PC-3 (cell line): ENCODE results near the gene COL4A3. TPM values are rescaled to one million over a fixed set of nuclear protein-coding genes. Genes with fewer than 3 reads are reported as not detected.

Experiments used
- ATAC-seq: fragments of 200-7000 bp; cut with Tn5 transposase; 2 replicates; pipeline ENCODE4 v1.9.1; 2020; ENCODE audit warnings: mild to moderate bottlenecking, moderate library complexity
- BruUV-seq: library from RNA; stranded (reverse); fragments of 400-500 nt; replicated peaks from 2 replicates; lab custom pipeline; 2021; lab: Mats Ljungman, UMichigan
- CTCF ChIA-PET: fragments of 300-600 bp; sonication (Branson Sonifier 250); formaldehyde crosslinking; loops from one replicate; lab custom pipeline; 2022; ENCODE audit warnings: antibody characterized with exemption; lab: Charles Lee
- POLR2A ChIA-PET: fragments of 300-600 bp; sonication (Branson Sonifier 250); formaldehyde crosslinking; loops from one replicate; lab custom pipeline; 2022; ENCODE audit warnings: antibody characterized with exemption; ENCODE audit not compliant: unreplicated experiment; lab: Charles Lee
- DNase-seq: peaks from one replicate; pipeline ENCODE4 v3.0.0-alpha.2; 2015
- H2AFZ ChIP-seq: fragments of 300-600 bp; sonication (generic); 2 replicates; pipeline ENCODE4 v1.6.0; 2016; ENCODE audit warnings: antibody characterized with exemption, low read length
- H3F3A ChIP-seq: fragments of 300-600 bp; sonication (generic); one replicate; pipeline ENCODE4 v1.6.0; 2017; ENCODE audit warnings: antibody characterized with exemption, low read length, control low read depth, mild to moderate bottlenecking; ENCODE audit not compliant: unreplicated experiment
- H3K27ac ChIP-seq: fragments of 300-600 bp; sonication (generic); 2 replicates; pipeline ENCODE4 v1.5.1; 2016; ENCODE audit warnings: mild to moderate bottlenecking, low read length
- H3K27me3 ChIP-seq: fragments of 300-600 bp; sonication (generic); 2 replicates; pipeline ENCODE4 v1.6.1; 2016; ENCODE audit warnings: low read length, mixed read lengths
- H3K36me3 ChIP-seq: fragments of 300-600 bp; sonication (generic); 2 replicates; pipeline ENCODE4 v1.6.1; 2016; ENCODE audit warnings: low read depth, mixed run types, low read length, mixed read lengths
- H3K4me1 ChIP-seq: fragments of 300-600 bp; sonication (generic); 2 replicates; pipeline ENCODE4 v1.5.1; 2016; ENCODE audit warnings: low read length; ENCODE audit not compliant: insufficient read depth
- H3K4me2 ChIP-seq: fragments of 300-600 bp; sonication (generic); 2 replicates; pipeline ENCODE4 v1.6.0; 2016; ENCODE audit warnings: low read length
- H3K4me3 ChIP-seq: fragments of 300-600 bp; sonication (generic); 2 replicates; pipeline ENCODE4 v1.5.1; 2016; ENCODE audit warnings: mild to moderate bottlenecking, low read length, mixed read lengths
- H3K79me2 ChIP-seq: fragments of 300-600 bp; sonication (generic); 2 replicates; pipeline ENCODE4 v1.6.1; 2017; ENCODE audit warnings: low read length, mixed read lengths
- H3K9ac ChIP-seq: fragments of 300-600 bp; sonication (generic); 2 replicates; pipeline ENCODE4 v1.6.0; 2016; ENCODE audit warnings: mild to moderate bottlenecking, low read length
- H3K9me2 ChIP-seq: fragments of 300-600 bp; sonication (generic); replicated peaks from 2 replicates; pipeline ENCODE4 v1.6.1; 2016; ENCODE audit warnings: mixed run types, low read length, mixed read lengths
- H3K9me3 ChIP-seq: fragments of 300-600 bp; sonication (generic); 2 replicates; pipeline ENCODE4 v1.6.1; 2016; ENCODE audit warnings: low read length, mixed read lengths
- H4K20me1 ChIP-seq: fragments of 300-600 bp; sonication (generic); 2 replicates; pipeline ENCODE4 v1.6.1; 2016; ENCODE audit warnings: low read length, mixed read lengths
- EZH2 ChIP-seq: fragments of 300-600 bp; sonication (generic); IDR thresholded peaks from one replicate; pipeline ENCODE4 v1.6.1; 2017; ENCODE audit warnings: antibody characterized with exemption, mild to moderate bottlenecking, low read length; ENCODE audit not compliant: unreplicated experiment
- EZH2phosphoT487 ChIP-seq: fragments of 300-600 bp; sonication (generic); IDR thresholded peaks from 2 replicates; pipeline ENCODE4 v1.6.1; 2018; ENCODE audit warnings: mild to moderate bottlenecking, antibody characterized with exemption, low read length, borderline replicate concordance
- intact Hi-C: fragments of 100-400 bp; cut with micrococcal nuclease; formaldehyde crosslinking; loops from 2 replicates; pipeline ENCODE4 v1.9.0; 2023
- total RNA-seq: library from RNA; depleted of rRNA; stranded (reverse); fragments of >200 nt; gene quantifications from 2 replicates; pipeline ENCODE4 v1.2.3, GENCODE V29; 2014; rRNA removed
- TF ChIP-seq, protein P1 (sequence below): fragments of 300-600 bp; sonication (generic); conservative IDR thresholded peaks from 2 replicates; pipeline ENCODE4 v1.5.1; 2017; ENCODE audit warnings: antibody characterized with exemption, low read depth, mild to moderate bottlenecking, low read length

The COL4A3 gene
- total RNA-seq, 1 experiment from 2014 or later, result 0.73 TPM

DNA sequence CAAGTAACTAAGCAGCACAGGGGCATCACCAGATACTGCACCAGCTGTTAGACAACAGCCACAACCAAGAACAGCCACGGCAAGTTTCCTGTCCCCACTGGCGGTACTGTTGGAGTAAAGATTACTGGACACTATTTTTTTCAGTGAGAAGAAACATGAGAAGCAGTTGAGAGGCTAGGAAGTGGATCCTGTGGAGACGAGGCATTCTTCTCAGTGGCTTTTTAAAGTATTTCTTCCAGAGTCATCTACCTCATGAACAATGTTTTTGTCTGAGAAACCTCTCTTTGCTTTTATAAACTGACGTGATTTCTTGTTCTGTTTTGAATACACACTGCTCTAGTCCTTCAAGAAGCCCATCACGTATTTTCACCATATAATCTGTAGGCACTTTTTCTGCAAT lies 195.9 kb downstream of the COL4A3 start:
- no peak overlapping the region for H3K9ac ChIP-seq
- ChIA-PET CTCF (no interaction called here), POLR2A (no interaction called here)
- H3K9me2 ChIP-seq, result no peaks in the 10 kb centered on the region
- no peaks in the 10 kb centered on the region for H3K79me2 ChIP-seq
- no peaks in the 10 kb centered on the region for H3K4me1 ChIP-seq
- no peak for DNase-seq
- no peaks in the 10 kb centered on the region for H4K20me1 ChIP-seq
- H2AFZ ChIP-seq, result no peak overlapping the region
- no peak overlapping the region for H3K4me3 ChIP-seq
- H3K27ac ChIP-seq, result no peak overlapping the region
- BruUV-seq, result no TSS peak
- TF ChIP-seq EZH2phosphoT487, result no peak
- TF ChIP-seq, protein P1, sequence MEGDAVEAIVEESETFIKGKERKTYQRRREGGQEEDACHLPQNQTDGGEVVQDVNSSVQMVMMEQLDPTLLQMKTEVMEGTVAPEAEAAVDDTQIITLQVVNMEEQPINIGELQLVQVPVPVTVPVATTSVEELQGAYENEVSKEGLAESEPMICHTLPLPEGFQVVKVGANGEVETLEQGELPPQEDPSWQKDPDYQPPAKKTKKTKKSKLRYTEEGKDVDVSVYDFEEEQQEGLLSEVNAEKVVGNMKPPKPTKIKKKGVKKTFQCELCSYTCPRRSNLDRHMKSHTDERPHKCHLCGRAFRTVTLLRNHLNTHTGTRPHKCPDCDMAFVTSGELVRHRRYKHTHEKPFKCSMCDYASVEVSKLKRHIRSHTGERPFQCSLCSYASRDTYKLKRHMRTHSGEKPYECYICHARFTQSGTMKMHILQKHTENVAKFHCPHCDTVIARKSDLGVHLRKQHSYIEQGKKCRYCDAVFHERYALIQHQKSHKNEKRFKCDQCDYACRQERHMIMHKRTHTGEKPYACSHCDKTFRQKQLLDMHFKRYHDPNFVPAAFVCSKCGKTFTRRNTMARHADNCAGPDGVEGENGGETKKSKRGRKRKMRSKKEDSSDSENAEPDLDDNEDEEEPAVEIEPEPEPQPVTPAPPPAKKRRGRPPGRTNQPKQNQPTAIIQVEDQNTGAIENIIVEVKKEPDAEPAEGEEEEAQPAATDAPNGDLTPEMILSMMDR, result no peak
- no peak for TF ChIP-seq EZH2
- intact Hi-C loops, result no loop called here
- no peaks in the 10 kb centered on the region for H3K9me3 ChIP-seq
- H3K4me2 ChIP-seq, result no peak overlapping the region
- no peak for ATAC-seq
- H3K27me3 ChIP-seq, result no peaks in the 10 kb centered on the region
- peaks cover 17% of the 10 kb centered on the region; the same call in 1 of the 2 replicates for H3K36me3 ChIP-seq
- H3F3A ChIP-seq, result no peaks in the 10 kb centered on the region

DNA sequence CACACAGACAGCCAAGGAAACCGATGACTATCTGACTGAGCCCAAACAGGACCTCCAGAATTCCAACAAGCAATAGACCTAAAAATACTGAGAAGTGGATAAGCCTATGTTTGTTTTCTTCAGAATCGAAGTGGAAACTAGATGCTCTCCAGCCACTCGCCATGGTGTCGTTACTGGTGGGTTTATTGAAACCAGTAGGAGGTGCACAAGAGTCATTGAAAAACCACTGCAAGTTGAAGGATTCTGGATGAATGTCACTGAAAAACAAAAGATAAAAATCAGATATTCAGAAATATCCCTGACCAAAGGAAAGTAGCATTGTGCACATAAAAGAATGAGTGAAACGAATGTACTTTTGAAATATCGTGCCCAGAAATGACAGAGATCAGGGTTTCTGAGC lies 199.3 kb downstream of the COL4A3 start:
- Histone ChIP-seq H3K4me1 (peaks cover 13% of the 10 kb centered on the region), H3K27ac (no peak overlapping the region), H2AFZ (no peak overlapping the region), H3F3A (no peaks in the 10 kb centered on the region), H3K36me3 (no peaks in the 10 kb centered on the region; the same call in 1 of the 2 replicates), H3K9ac (no peak overlapping the region), H3K27me3 (no peaks in the 10 kb centered on the region), H3K4me3 (no peak overlapping the region), H3K9me3 (no peaks in the 10 kb centered on the region), H3K4me2 (no peak overlapping the region), H4K20me1 (no peaks in the 10 kb centered on the region), H3K9me2 (no peaks in the 10 kb centered on the region), H3K79me2 (no peaks in the 10 kb centered on the region)
- DNase-seq (peak; percentile 39), ATAC-seq (no peak)
- POLR2A ChIA-PET, result no interaction called here
- intact Hi-C loops, result no loop called here
- BruUV-seq, result no TSS peak
- TF ChIP-seq EZH2phosphoT487 (no peak), EZH2 (no peak)
- TF ChIP-seq, protein P1, result peak; percentile 65
- CTCF ChIA-PET, result no interaction called here

Other genes starting within 250 kb of the COL4A3 start
- 0.29 and 0.55 TPM in 2 replicates for gene COL4A4, start 419 bp upstream of the COL4A3 start, total RNA-seq
- gene MFF, start 160.6 kb downstream of the COL4A3 start, total RNA-seq, result 85.6 and 103 TPM in 2 replicates
- gene TM4SF20, start 214.7 kb downstream of the COL4A3 start, total RNA-seq, result not detected in 2 replicates
- not detected in 2 replicates for gene SCYGR1, start 223.3 kb downstream of the COL4A3 start, total RNA-seq